Activated CD8-positive, alpha-beta T cell treated with anti-CD3 and anti-CD28 coated beads for 36 hours (primary cell): ENCODE measurements around the gene MAPKAPK2. TPM values are rescaled to one million over a fixed set of nuclear protein-coding genes. Genes with fewer than 3 reads are reported as not detected.

Experiments used
- ATAC-seq: fragments of 200-7000 bp; cut with Tn5 transposase; one replicate; pipeline ENCODE4 v1.10.0; 2021; ENCODE audit warnings: mild to moderate bottlenecking, moderate library complexity
- CTCF ChIA-PET: fragments of 350-600 bp; sonication (Branson Sonifier 250); formaldehyde crosslinking; loops from one replicate; lab custom pipeline; 2021; ENCODE audit warnings: antibody characterized with exemption; lab: Charles Lee
- POLR2A ChIA-PET: fragments of 350-600 bp; sonication (Branson Sonifier 250); formaldehyde crosslinking; loops from one replicate; lab custom pipeline; 2021; ENCODE audit warnings: antibody characterized with exemption; lab: Charles Lee
- DNase-seq: peaks from one replicate; pipeline ENCODE4 v3.0.0-alpha.2; 2020
- H3K27ac Mint-ChIP-seq: one replicate; pipeline ENCODE4 v1.8.0; 2021; ENCODE audit warnings: mild to moderate bottlenecking, mixed read lengths
- H3K27me3 Mint-ChIP-seq: one replicate; pipeline ENCODE4 v1.8.0; 2021; ENCODE audit warnings: mixed read lengths
- H3K36me3 Mint-ChIP-seq: one replicate; pipeline ENCODE4 v1.8.0; 2021; ENCODE audit warnings: low read depth, mixed read lengths
- H3K4me1 Mint-ChIP-seq: one replicate; pipeline ENCODE4 v1.8.0; 2021; ENCODE audit warnings: low read depth, mixed read lengths
- H3K4me3 Mint-ChIP-seq: one replicate; pipeline ENCODE4 v1.8.0; 2021; ENCODE audit warnings: mild to moderate bottlenecking, moderate library complexity, mixed read lengths
- H3K9me3 Mint-ChIP-seq: one replicate; pipeline ENCODE4 v1.8.0; 2021; ENCODE audit warnings: mixed read lengths
- intact Hi-C: fragments of 100-400 bp; cut with micrococcal nuclease; formaldehyde crosslinking; loops from one replicate; pipeline ENCODE4 v1.10.0; 2022
- total RNA-seq, 2 experiments: library from RNA; stranded (reverse); gene quantifications; one replicate each; pipeline ENCODE4 v1.2.3, GENCODE V29; 2021
- TF ChIP-seq, protein P1 (sequence below): fragments of 200-600 bp; IDR thresholded peaks from one replicate; pipeline ENCODE4 v1.8.0; 2022; ENCODE audit warnings: antibody characterized with exemption, mild to moderate bottlenecking

The MAPKAPK2 gene
- total RNA-seq, 2 experiments from 2014 or later = 50.4 to 51.4 TPM

DNA sequence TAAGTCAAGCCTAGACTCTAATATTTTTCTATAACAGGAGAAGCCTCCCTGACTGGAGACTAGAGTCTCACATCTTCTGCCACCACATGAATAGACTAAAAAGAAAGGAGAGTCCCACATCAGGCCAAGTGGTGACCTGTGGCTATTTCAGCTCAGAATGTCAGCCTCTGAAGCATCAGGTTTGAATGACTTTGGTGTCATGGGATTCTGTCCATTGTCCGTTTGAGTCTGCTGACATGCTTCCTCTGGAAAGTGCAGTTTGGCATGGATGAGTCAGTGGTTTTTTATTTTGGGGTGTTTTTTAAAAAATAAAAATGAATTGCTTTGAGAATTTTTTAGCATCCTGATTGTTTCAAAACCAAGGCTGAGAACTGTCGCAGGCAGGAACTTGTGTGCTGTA lies 29.9 kb upstream of the MAPKAPK2 start:
- ATAC-seq = no peak
- peaks cover 2% of the 10 kb centered on the region for H3K36me3 Mint-ChIP-seq
- H3K4me1 Mint-ChIP-seq = peaks cover 11% of the 10 kb centered on the region
- H3K27me3 Mint-ChIP-seq = peaks cover 20% of the 10 kb centered on the region
- CTCF ChIA-PET = interaction anchor here (1.5 to 13.6 kb wide), 2 partner anchors 7 to 165 kb away, joined by 4 to 191 read pairs; no protein-coding TSS in a partner anchor
- no peaks in the 10 kb centered on the region for H3K9me3 Mint-ChIP-seq
- intact Hi-C loops = no loop called here
- no peak for DNase-seq
- no peak overlapping the region for H3K27ac Mint-ChIP-seq
- TF ChIP-seq, protein P1, sequence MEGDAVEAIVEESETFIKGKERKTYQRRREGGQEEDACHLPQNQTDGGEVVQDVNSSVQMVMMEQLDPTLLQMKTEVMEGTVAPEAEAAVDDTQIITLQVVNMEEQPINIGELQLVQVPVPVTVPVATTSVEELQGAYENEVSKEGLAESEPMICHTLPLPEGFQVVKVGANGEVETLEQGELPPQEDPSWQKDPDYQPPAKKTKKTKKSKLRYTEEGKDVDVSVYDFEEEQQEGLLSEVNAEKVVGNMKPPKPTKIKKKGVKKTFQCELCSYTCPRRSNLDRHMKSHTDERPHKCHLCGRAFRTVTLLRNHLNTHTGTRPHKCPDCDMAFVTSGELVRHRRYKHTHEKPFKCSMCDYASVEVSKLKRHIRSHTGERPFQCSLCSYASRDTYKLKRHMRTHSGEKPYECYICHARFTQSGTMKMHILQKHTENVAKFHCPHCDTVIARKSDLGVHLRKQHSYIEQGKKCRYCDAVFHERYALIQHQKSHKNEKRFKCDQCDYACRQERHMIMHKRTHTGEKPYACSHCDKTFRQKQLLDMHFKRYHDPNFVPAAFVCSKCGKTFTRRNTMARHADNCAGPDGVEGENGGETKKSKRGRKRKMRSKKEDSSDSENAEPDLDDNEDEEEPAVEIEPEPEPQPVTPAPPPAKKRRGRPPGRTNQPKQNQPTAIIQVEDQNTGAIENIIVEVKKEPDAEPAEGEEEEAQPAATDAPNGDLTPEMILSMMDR = no peak
- POLR2A ChIA-PET = interaction anchor here (0.9 to 1.9 kb wide), 3 partner anchors 8 to 33 kb away, joined by 3 to 5 read pairs (median 3); no protein-coding TSS in a partner anchor
- no peak overlapping the region for H3K4me3 Mint-ChIP-seq

DNA sequence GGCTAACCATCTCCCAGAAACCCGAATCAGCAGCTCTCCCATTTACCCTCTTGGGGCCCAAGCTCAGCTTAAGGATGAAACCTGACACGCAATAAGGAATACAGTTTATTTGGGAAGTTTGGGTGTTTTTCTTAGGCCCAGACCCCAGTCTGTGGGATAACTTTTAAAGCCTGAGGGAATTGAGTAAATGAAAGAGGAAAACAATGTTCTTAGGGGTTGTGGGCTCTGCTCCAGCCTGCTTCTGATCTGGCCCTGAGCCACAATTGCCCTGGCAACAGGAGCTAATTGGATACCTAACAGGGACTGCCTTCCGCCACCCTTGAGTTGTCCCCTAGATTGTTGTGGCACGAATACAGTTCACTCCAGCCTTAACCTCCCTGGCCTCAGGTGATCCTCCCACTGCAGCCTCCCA lies 29.2 kb upstream of the MAPKAPK2 start:
- DNase-seq (no peak), ATAC-seq (no peak)
- intact Hi-C loops = no loop called here
- CTCF ChIA-PET = interaction anchor here (0.7 to 13.6 kb wide), 4 partner anchors 6 to 166 kb away, joined by 4 to 191 read pairs (median 4); no protein-coding TSS in a partner anchor
- no peaks in the 10 kb centered on the region for H3K9me3 Mint-ChIP-seq
- TF ChIP-seq, protein P1 = no peak
- H3K27me3 Mint-ChIP-seq = peaks cover 21% of the 10 kb centered on the region
- H3K27ac Mint-ChIP-seq = no peak overlapping the region
- H3K4me3 Mint-ChIP-seq = no peak overlapping the region
- POLR2A ChIA-PET = interaction anchor here (0.8 to 2.0 kb wide), 5 partner anchors 8 to 33 kb away, joined by 3 to 5 read pairs (median 3); no protein-coding TSS in a partner anchor
- H3K4me1 Mint-ChIP-seq = peaks cover 11% of the 10 kb centered on the region
- peaks cover 2% of the 10 kb centered on the region for H3K36me3 Mint-ChIP-seq

DNA sequence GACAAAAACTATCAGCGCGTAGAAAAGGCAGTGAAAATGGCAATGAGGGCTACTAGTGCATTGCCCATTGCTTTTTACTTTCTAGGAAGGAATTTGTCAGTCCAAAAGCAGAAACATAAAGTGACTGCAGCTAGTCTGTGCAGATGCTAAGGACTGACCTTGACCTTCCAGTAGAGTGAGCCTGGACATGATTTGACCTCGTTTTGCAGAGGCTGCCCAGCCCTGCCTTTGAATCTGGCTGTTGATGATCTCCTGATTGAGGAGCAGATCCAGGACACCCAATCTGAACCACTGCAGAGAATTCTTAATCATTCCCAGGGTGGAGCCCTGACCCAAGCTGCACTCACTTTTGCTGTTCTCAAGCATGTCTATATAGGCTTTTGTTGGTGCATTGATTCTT lies 27.8 kb upstream of the MAPKAPK2 start:
- no peaks in the 10 kb centered on the region for H3K36me3 Mint-ChIP-seq

DNA sequence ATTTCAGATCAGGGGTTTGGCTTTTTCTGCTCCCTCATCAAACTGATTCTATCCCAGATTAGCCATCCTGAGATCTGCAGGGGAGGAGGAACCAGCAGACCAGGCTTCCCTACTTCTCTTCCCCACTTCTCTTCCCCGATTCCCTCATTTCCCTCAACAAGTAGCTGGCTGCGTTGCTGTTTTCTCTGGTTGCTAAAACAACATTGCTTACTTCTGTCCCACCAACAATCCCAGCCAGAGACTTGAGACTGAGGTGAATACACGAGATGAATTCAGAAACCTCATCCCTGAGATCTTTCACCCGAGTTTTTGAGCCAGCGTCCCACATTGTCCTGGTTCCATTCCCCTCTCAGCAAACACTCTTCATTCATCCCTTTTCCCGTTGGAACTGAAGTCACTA lies 27.0 kb upstream of the MAPKAPK2 start:
- ChIA-PET POLR2A (interaction anchor here (0.7 to 2.0 kb wide), 4 partner anchors 13 to 45 kb away, joined by 3 to 4 read pairs (median 3); partner anchors contain the start of gene DYRK3), CTCF (interaction anchor here (0.6 to 14.1 kb wide), 47 partner anchors 7 to 361 kb away, joined by 3 to 340 read pairs (median 4); partner anchors contain the start of genes DYRK3, EIF2D and RASSF5)
- H3K9me3 Mint-ChIP-seq = no peaks in the 10 kb centered on the region
- no peaks in the 10 kb centered on the region for H3K36me3 Mint-ChIP-seq
- intact Hi-C loops = no loop called here
- ATAC-seq (no peak), DNase-seq (no peak)
- H3K4me3 Mint-ChIP-seq = no peak overlapping the region
- H3K4me1 Mint-ChIP-seq = peaks cover 22% of the 10 kb centered on the region
- no peak overlapping the region for H3K27ac Mint-ChIP-seq
- H3K27me3 Mint-ChIP-seq = peaks cover 25% of the 10 kb centered on the region
- TF ChIP-seq, protein P1 = no peak

More for the DNA sequence above, 27.8 kb upstream of the MAPKAPK2 start:
- DNase-seq (no peak), ATAC-seq (no peak)
- H3K4me3 Mint-ChIP-seq = no peak overlapping the region
- intact Hi-C loops = no loop called here
- ChIA-PET POLR2A (interaction anchor here (1.1 to 2.0 kb wide), 3 partner anchors 13 to 48 kb away, joined by 3 to 4 read pairs (median 3); no protein-coding TSS in a partner anchor), CTCF (interaction anchor here (0.8 to 14.1 kb wide), 13 partner anchors 5 to 325 kb away, joined by 3 to 340 read pairs (median 9); partner anchors contain the start of gene DYRK3)
- no peak overlapping the region for H3K27ac Mint-ChIP-seq
- H3K4me1 Mint-ChIP-seq = peaks cover 14% of the 10 kb centered on the region
- TF ChIP-seq, protein P1 = no peak
- H3K9me3 Mint-ChIP-seq = no peaks in the 10 kb centered on the region
- peaks cover 24% of the 10 kb centered on the region for H3K27me3 Mint-ChIP-seq
